A673 (cell line): ENCODE measurements around the gene TXNDC5. TPM values are rescaled to one million over a fixed set of nuclear protein-coding genes. Genes with fewer than 3 reads are reported as not detected.

Experiments
- BruUV-seq: library from RNA; stranded (reverse); fragments of 400-500 nt; replicated peaks from 2 replicates; lab custom pipeline; 2021; lab: Mats Ljungman, UMichigan
- CTCF ChIA-PET: fragments of 300-600 bp; sonication (Branson Sonifier 250); formaldehyde crosslinking; loops from one replicate; lab custom pipeline; 2022; ENCODE audit warnings: antibody characterized with exemption; lab: Charles Lee
- POLR2A ChIA-PET: fragments of 300-600 bp; sonication (Branson Sonifier 250); formaldehyde crosslinking; loops from one replicate; lab custom pipeline; 2022; ENCODE audit warnings: antibody characterized with exemption; ENCODE audit not compliant: low non-redundant PET; lab: Charles Lee
- DNase-seq: peaks from one replicate; pipeline ENCODE4 v3.0.0-alpha.2; 2015; ENCODE audit warnings: low spot score
- H3K27ac ChIP-seq: fragments of 200-600 bp; sonication (generic); 2 replicates; pipeline ENCODE4 v1.5.1; 2016; ENCODE audit warnings: mixed run types, low read depth, mild to moderate bottlenecking, mixed read lengths, antibody characterized with exemption, low read length; ENCODE audit not compliant: poor library complexity, severe bottlenecking
- H3K27me3 ChIP-seq: fragments of 200-600 bp; sonication (generic); replicated peaks from 2 replicates; pipeline ENCODE4 v1.6.1; 2017; ENCODE audit warnings: mixed run types, low read depth, mild to moderate bottlenecking, mixed read lengths, antibody characterized with exemption, low read length; ENCODE audit not compliant: insufficient read depth, poor library complexity
- H3K36me3 ChIP-seq: fragments of 200-600 bp; sonication (generic); 2 replicates; pipeline ENCODE4 v1.6.1; 2016; ENCODE audit warnings: mixed run types, mild to moderate bottlenecking, mixed read lengths, antibody characterized with exemption, low read length; ENCODE audit not compliant: insufficient read depth, poor library complexity, severe bottlenecking
- H3K4me1 ChIP-seq: fragments of 200-600 bp; sonication (generic); 2 replicates; pipeline ENCODE4 v1.6.1; 2017; ENCODE audit warnings: mixed run types, mild to moderate bottlenecking, mixed read lengths, antibody characterized with exemption, low read length; ENCODE audit not compliant: insufficient read depth, poor library complexity, severe bottlenecking
- H3K4me3 ChIP-seq: fragments of 200-600 bp; sonication (generic); 2 replicates; pipeline ENCODE4 v1.5.1; 2016; ENCODE audit warnings: low read depth, mixed run types, mild to moderate bottlenecking, mixed read lengths, low read length; ENCODE audit not compliant: poor library complexity, severe bottlenecking
- H3K9me3 ChIP-seq: fragments of 200-600 bp; sonication (generic); 2 replicates; pipeline ENCODE4 v1.6.1; 2016; ENCODE audit warnings: mixed run types, low read depth, mild to moderate bottlenecking, mixed read lengths, antibody characterized with exemption, low read length; ENCODE audit not compliant: poor library complexity, severe bottlenecking
- CTCF ChIP-seq: fragments of 300-800, 200-600 bp; sonication (generic); conservative IDR thresholded peaks from 2 replicates; pipeline ENCODE4 v1.5.1; 2017; ENCODE audit warnings: low read depth, mild to moderate bottlenecking, antibody characterized with exemption, low read length, moderate library complexity, mixed read lengths
- EZH2 ChIP-seq: fragments of 200-600 bp; sonication (generic); IDR thresholded peaks from 2 replicates; pipeline ENCODE4 v1.6.1; 2017; ENCODE audit warnings: borderline replicate concordance, low read depth, mild to moderate bottlenecking, mixed read lengths, antibody characterized with exemption, low read length; ENCODE audit not compliant: poor library complexity, severe bottlenecking
- intact Hi-C: fragments of 100-400 bp; cut with micrococcal nuclease; formaldehyde crosslinking; loops from one replicate; pipeline ENCODE4 v1.10.0; 2022; ENCODE audit not compliant: unreplicated experiment
- total RNA-seq: library from RNA; stranded (reverse); gene quantifications from 2 replicates; pipeline ENCODE4 v1.2.3, GENCODE V29; 2021

The TXNDC5 gene
- total RNA-seq, 1 experiment from 2014 or later = 134 TPM

DNA sequence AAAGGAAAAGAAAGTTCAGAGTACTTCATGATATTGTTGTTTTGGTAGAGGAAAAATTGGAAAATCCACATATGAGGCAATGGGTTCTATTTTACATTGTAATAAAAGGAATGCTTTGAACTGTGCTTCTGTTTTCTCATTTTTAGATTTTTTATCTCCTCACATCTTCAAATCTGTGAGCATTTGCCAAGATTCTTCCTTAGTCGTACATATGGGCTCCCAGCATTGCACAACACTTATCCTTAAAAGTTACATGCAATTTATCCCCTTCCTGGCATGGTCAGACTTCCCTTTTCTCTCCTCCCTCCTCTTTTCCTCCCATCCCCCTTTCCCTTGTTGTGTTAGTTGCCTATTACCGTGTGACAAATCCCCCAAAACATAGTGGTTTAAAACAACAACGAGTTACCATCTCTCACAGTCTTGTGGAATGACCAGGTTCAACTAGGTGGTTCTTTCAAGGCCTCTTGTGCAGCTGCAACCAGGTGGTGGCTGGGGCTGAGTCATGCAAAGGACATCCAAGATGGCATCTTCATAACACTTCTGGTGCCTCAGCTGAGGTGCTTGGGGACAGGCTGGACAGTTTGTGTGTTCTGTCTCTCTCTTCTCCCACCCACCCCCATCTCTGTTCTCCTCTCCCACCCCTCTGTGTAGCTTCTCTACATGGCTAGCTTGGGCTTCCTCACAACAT is 68.7 kb downstream of the TXNDC5 start:
- Histone ChIP-seq H3K9me3 (no peaks in the 10 kb centered on the region), H3K27me3 (no peaks in the 10 kb centered on the region), H3K27ac (no peak overlapping the region), H3K36me3 (no peaks in the 10 kb centered on the region), H3K4me1 (no peaks in the 10 kb centered on the region), H3K4me3 (no peak overlapping the region)
- CTCF ChIA-PET = interaction anchor here (0.6 kb wide), 1 partner anchor 21 kb away, joined by 3 read pairs; no protein-coding TSS in a partner anchor
- DNase-seq = no peak
- no TSS peak for BruUV-seq
- intact Hi-C loops = no loop called here
- POLR2A ChIA-PET = no interaction called here
- TF ChIP-seq EZH2 = no peak
- TF ChIP-seq CTCF = no peak

DNA sequence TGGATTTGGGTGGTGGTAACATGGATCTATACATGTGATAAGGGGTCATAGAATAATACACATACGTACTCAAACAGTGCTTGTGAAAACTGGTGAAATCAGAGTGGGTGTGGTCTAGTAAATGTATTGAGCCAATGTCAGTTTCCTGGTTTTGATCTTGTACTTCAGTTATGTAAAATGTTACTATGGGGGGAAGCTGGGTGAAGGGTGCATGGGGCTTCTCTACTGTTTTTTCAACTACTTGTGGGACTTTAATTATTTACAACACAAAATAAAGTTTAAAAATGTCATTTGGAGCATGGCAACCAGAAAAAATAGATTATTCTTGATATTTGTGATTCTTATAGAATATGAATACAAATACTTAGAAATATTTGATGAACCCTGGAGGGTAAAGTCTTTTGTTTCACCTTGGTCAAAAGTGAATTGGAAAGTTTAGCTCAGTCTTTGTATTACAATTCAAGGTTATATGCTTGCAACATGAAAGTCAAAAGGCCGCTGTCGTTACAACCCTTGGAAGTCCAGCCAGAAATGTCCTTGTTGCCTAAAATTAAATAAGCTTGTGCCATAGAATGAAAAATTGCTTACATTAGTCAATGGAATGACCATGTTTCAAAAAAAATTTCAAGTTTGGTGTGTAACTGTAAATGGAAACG is 74.1 kb downstream of the TXNDC5 start:
- no peak for DNase-seq
- intact Hi-C loops = no loop called here
- POLR2A ChIA-PET = no interaction called here
- TF ChIP-seq CTCF (no peak), EZH2 (no peak)
- H3K4me1 ChIP-seq = no peaks in the 10 kb centered on the region
- CTCF ChIA-PET = no interaction called here
- no peaks in the 10 kb centered on the region for H3K36me3 ChIP-seq
- BruUV-seq = no TSS peak
- no peak overlapping the region for H3K4me3 ChIP-seq
- H3K9me3 ChIP-seq = no peaks in the 10 kb centered on the region
- H3K27ac ChIP-seq = no peak overlapping the region
- no peaks in the 10 kb centered on the region for H3K27me3 ChIP-seq

- ChIA-PET CTCF (no interaction called here), POLR2A (no interaction called here)
- Histone ChIP-seq H3K4me1 (no peaks in the 10 kb centered on the region), H3K9me3 (no peaks in the 10 kb centered on the region), H3K27ac (no peak overlapping the region), H3K4me3 (no peak overlapping the region), H3K27me3 (no peaks in the 10 kb centered on the region), H3K36me3 (no peaks in the 10 kb centered on the region)
- BruUV-seq = no TSS peak
- intact Hi-C loops = no loop called here
- no peak for DNase-seq
- no peak for TF ChIP-seq CTCF
These were observed 76.9 kb downstream of the TXNDC5 start for GRCh38 chr6:7833751-7834070.
